Measurements from ENCODE around the gene ASPN.

DNA sequence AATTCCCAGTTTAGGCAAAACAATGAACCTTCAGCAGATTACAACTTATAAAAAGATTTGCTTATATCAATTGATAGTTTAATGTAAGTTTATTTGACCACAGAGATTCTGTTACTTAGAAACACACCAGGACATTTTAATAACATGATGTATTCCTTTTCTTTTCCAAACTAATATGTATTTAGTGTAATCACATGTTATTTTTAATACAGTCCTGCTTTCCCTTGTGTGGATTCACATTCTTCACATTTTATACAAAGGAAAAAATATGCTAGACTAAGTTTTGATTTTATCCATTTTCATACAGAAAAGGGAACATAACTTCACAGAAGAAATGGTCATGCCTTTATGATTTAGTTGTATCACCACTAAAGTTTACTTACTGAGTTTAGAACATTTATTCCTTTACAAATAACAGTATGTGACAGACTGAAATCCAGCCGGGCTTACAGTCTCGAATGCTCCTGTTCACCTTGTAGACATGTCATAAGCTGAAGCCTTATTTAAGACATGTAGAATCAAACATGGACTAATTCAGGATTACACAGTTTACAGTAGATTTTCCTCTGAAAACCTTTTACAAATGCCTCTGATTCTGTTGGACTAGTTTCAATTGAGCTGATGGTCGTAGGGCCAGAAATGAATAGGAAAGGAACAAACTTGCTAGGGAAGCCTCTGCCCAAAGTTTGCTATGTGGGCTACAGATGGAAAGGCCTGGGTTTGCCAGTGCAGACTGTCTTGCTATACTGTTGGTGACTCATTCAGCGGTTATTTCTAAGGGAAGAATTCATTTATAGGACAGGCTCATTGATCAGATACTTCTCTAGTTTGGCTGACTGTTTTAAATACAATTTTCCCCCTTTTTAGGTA is 6.6 kb upstream of the ASPN start:
- TF ChIP-seq EZH2 (IDR thresholded peaks at IDR 0.05) (no peak), POLR2AphosphoS5 (IDR thresholded peaks at IDR 0.05; ENCODE audit: borderline replicate concordance, low read depth, low read length) (no peak), FOXP2 (optimal IDR thresholded peaks at IDR 0.05; ENCODE audit: control extremely low read depth, extremely low read length, insufficient read depth) (no peak)
